Upper lobe of left lung (tissue), 6 donors: ENCODE measurements around the gene TRA2B. TPM values are rescaled to one million over a fixed set of nuclear protein-coding genes. Genes with fewer than 3 reads are reported as not detected.

Source experiments
- ATAC-seq, 2 donors: fragments of 200-7000 bp; cut with Tn5 transposase; one replicate each; pipeline ENCODE4 v1.9.1; 2022; ENCODE audit warnings: mild to moderate bottlenecking in 2 of 2, moderate library complexity in 2 of 2; ENCODE audit not compliant: low FRiP score in 2 of 2
- DNase-seq, 2 donors: peaks; one replicate each; pipeline ENCODE4 v3.0.0-alpha.2; 2019 to 2020
- H3K27ac ChIP-seq, 4 donors: fragments of 200-600 bp; sonication (generic); one replicate each; pipeline ENCODE4 v1.5.1; 2016 to 2019
- H3K27me3 ChIP-seq, 4 donors: fragments of 200-600 bp; sonication (generic); one replicate each; pipeline ENCODE4 v1.5.1; 2017 to 2019
- H3K36me3 ChIP-seq, 4 donors: fragments of 200-600 bp; sonication (generic); one replicate each; pipeline ENCODE4 v1.5.1; 2016 to 2019
- H3K4me1 ChIP-seq, 4 donors: fragments of 200-600 bp; sonication (generic); one replicate each; pipeline ENCODE4 v1.5.1; 2018 to 2019
- H3K4me3 ChIP-seq, 4 donors: fragments of 200-600 bp; sonication (generic); one replicate each; pipeline ENCODE4 v1.5.1; 2017 to 2019; ENCODE audit warnings: mild to moderate bottlenecking in 2 of 4, moderate library complexity in 1 of 4
- H3K9me3 ChIP-seq, 4 donors: fragments of 200-600 bp; sonication (generic); one replicate each; pipeline ENCODE4 v1.5.1; 2018 to 2019
- EP300 ChIP-seq, 4 donors: sonication (generic); formaldehyde crosslinking; IDR thresholded peaks; one replicate each; pipeline ENCODE4 v1.5.1; 2017; ENCODE audit warnings: antibody characterized with exemption in 4 of 4, control low read depth in 2 of 4
- POLR2A ChIP-seq, 4 donors: fragments of 450-650 bp; IDR thresholded peaks; one replicate each; pipeline ENCODE4 v1.5.1; 2016 to 2017; ENCODE audit warnings: antibody characterized with exemption in 4 of 4, mild to moderate bottlenecking in 2 of 4
- POLR2AphosphoS5 ChIP-seq, 2 donors: sonication (generic); formaldehyde crosslinking; IDR thresholded peaks; one replicate each; pipeline ENCODE4 v1.5.1; 2017; ENCODE audit warnings: antibody characterized with exemption in 2 of 2
- WGBS, 2 donors: methylation state at CpG; one replicate each; pipeline ENCODE4 v1.1.5; 2017 to 2018; 5-methylcytosine and 5-hydroxymethylcytosine counted together
- total RNA-seq, 6 donors: library from RNA; depleted of rRNA in 4 of 6; stranded (reverse); fragments of >200 nt in 4 of 6; gene quantifications; one replicate each; pipeline versions ENCODE4 v1.1.0 to v1.2.1, GENCODE V29; 2016 to 2021
- TF ChIP-seq, protein P1 (sequence below), 6 experiments: fragments of 450-650 bp in 4 of 6; fragments of 200-600 bp in 2 of 6; sonication (generic) in 2 of 6; IDR thresholded peaks; one replicate each; pipeline ENCODE4 v1.5.1; 2016 to 2019; ENCODE audit warnings: antibody characterized with exemption in 6 of 6
- donor health status: DM: no; HTN: no; CAD: no; lungs with moderate emphysema.
- donor health status: DM: no; HTN: yes; CAD: no; lungs with severe emphysema.

Gene TRA2B
- total RNA-seq, 6 donors from 2014 or later: 90.9 to 336 (median 124) TPM

DNA sequence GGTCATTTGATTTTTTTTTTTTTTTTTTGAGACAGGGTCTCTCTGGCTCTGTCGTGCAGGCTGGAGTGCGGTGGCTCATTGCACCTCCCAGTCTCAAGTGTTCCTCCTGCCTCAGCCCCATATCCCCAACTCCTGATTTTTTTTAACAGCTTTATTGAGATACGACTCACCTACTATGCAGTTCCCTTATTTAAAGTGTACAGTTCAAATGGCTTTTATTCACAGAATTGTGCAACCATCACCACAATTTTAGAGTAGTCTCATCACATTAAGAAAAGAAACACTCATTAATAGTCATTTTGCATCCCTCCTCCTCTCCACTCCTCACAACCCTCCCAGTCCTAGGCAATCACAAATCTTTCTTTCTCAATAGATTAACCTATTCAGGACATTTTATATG is 1.9 kb upstream of the TRA2B start:
- Histone ChIP-seq H3K27ac (no peak overlapping the region), H3K9me3 (no peaks in the 10 kb centered on the region), H3K4me3 (no peak overlapping the region), H3K36me3 (no peaks in the 10 kb centered on the region), H3K27me3 (no peaks in the 10 kb centered on the region), H3K4me1 (peaks cover 10 to 16% (median 12%) of the 10 kb centered on the region in 4 donors)
- TF ChIP-seq POLR2AphosphoS5 (IDR thresholded peaks at IDR 0.05) (no peak), EP300 (IDR thresholded peaks at IDR 0.05) (no peak), POLR2A (IDR thresholded peaks at IDR 0.05) (no peak)
- TF ChIP-seq, protein P1, sequence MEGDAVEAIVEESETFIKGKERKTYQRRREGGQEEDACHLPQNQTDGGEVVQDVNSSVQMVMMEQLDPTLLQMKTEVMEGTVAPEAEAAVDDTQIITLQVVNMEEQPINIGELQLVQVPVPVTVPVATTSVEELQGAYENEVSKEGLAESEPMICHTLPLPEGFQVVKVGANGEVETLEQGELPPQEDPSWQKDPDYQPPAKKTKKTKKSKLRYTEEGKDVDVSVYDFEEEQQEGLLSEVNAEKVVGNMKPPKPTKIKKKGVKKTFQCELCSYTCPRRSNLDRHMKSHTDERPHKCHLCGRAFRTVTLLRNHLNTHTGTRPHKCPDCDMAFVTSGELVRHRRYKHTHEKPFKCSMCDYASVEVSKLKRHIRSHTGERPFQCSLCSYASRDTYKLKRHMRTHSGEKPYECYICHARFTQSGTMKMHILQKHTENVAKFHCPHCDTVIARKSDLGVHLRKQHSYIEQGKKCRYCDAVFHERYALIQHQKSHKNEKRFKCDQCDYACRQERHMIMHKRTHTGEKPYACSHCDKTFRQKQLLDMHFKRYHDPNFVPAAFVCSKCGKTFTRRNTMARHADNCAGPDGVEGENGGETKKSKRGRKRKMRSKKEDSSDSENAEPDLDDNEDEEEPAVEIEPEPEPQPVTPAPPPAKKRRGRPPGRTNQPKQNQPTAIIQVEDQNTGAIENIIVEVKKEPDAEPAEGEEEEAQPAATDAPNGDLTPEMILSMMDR (IDR thresholded peaks at IDR 0.05): no peak
- 79 to 81% methylated on average over 3 of the region's 3 CpGs for WGBS, 2 donors
- DNase-seq (no peak), ATAC-seq (no peak)

DNA sequence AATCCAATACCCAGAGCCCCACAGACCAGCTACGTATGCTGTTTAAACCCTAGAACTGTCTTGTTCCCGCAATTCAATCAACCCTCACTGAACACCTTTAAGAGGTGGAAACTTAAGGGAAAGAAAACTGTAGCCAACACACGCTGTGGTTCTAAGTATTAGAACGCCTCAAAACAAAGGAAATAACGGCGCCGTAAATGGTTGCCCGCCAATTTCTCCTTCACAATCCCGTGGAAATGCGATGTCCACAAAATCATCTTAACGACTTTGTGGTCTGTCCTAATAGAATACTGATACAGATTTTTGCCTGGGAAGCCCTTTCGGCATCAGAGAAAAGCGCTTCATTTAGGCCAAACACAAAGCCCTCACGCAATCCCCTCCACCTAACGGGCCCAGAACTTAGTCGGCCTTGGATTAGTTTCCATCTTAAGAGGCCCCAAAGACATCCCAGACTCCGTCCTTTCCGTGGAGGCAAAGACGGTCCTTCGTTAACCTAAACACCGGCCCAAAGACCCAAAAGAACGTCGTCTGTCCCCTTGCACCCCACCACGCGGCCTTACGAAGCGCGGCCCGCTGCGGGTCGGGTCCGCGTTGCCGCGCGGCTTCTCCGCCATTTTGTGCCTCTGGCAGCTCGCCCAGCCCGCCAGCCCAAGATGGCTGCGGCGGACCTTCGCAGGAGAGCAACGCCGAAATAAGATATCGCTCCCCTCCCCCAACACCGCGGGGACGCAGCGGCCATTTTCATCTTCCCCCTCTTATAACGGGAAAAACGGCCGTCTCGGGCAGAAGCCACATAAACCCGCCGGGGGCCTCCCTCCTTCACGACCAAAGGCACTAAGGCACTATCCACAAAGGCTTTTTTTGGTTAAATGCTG is 763 bp downstream of the TRA2B start:
- ATAC-seq (peak; percentile 92 to 94), DNase-seq (peak; percentile 87 to 96)
- Histone ChIP-seq H3K9me3 (no peaks in the 10 kb centered on the region), H3K27ac (peak overlapping the region; percentile 99 to 100 (median 100)), H3K4me1 (peaks cover 31 to 33% (median 32%) of the 10 kb centered on the region in 4 donors), H3K36me3 (no peaks in the 10 kb centered on the region), H3K4me3 (peak overlapping the region; percentile 66 to 98 (median 72)), H3K27me3 (no peaks in the 10 kb centered on the region)
- TF ChIP-seq POLR2AphosphoS5 (IDR thresholded peaks at IDR 0.05) (peak; percentile 25 to 67), EP300 (IDR thresholded peaks at IDR 0.05) (no peak), POLR2A (IDR thresholded peaks at IDR 0.05) (peak in 1 of 4 donors; percentile 55)
- TF ChIP-seq, protein P1 (IDR thresholded peaks at IDR 0.05): no peak
- 1% methylated on average over 16 to 56 of the region's 56 CpGs for WGBS, 2 donors

DNA sequence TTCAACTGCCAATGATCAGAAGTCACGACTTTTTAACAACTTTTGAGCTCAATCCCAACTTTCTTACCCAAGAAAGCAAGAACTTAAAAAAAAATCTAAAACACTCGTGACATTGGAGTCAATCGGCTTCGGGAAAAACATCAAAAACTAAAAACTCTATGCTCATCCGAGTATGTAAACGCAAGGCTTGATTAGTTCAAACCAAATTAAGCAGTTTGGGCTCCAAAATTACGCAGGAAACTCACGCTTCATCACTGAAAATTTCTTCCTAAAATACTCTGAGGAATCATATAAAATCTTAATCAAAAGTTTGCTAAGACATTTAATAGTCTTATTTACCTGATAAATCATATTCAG is 1.6 kb downstream of the TRA2B start:
- ATAC-seq: no peak
- Histone ChIP-seq H3K9me3 (no peaks in the 10 kb centered on the region), H3K27me3 (no peaks in the 10 kb centered on the region), H3K36me3 (peaks cover 0 to under 1% (median 0%) of the 10 kb centered on the region in 4 donors), H3K4me1 (peaks cover 39 to 41% (median 40%) of the 10 kb centered on the region in 4 donors), H3K4me3 (peak overlapping the region; percentile 52 to 98 (median 72)), H3K27ac (peak overlapping the region; percentile 99 to 100 (median 100))
- DNase-seq: no peak
- TF ChIP-seq POLR2A (IDR thresholded peaks at IDR 0.05) (no peak), POLR2AphosphoS5 (IDR thresholded peaks at IDR 0.05) (no peak), EP300 (IDR thresholded peaks at IDR 0.05) (no peak)
- TF ChIP-seq, protein P1 (IDR thresholded peaks at IDR 0.05): no peak
- WGBS, 2 donors: 0 to 1% methylated on average over 8 of the region's 8 CpGs

DNA sequence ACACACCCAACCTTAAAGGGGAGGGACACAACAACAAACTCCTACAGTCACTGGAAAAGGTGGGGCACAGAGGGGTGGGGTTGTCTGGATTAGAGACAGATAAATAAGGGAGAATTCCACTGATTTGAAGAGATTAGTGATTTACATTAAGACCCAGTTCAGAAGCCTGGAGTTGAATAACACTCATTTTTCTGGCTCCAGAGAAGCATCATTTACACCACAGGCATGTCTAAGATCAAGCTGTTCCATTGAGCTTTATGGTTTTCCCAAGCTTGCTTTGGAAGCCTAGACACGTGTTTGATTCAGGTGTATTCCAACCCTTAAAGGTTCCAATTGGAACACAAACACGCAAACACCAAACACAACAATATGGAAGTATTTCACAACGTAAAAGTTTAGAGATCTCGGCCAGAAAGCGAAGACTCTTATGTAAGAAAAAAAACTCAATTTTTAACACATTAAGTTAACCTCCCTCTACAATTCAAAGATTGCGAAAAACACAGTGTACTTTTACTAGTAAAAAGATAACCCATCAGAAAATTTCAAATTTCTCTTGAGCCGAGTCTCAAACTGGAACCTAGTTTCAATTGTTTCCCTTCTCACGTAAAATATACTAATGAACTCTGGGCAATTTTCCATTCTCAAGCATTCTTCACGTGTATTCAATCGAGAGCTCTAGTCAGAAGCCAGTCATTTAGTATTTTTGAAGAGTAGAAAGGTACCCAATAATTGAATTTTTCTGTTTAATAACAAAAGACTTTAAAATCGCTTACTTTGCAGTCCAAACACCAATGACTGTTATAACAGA is 2.1 kb downstream of the TRA2B start:
- Histone ChIP-seq H3K27me3 (no peaks in the 10 kb centered on the region), H3K27ac (peak overlapping the region; percentile 49 to 100 (median 100)), H3K4me3 (peak overlapping the region; percentile 52 to 98 (median 72)), H3K9me3 (no peaks in the 10 kb centered on the region), H3K36me3 (peaks cover 0 to 4% (median 1%) of the 10 kb centered on the region in 4 donors), H3K4me1 (peaks cover 45 to 47% (median 46%) of the 10 kb centered on the region in 4 donors)
- ATAC-seq (no peak), DNase-seq (no peak)
- TF ChIP-seq POLR2A (IDR thresholded peaks at IDR 0.05): no peak
- TF ChIP-seq, protein P1 (IDR thresholded peaks at IDR 0.05): no peak
- WGBS, 2 donors: 2% methylated on average over 11 of the region's 11 CpGs
